Psoas muscle (tissue), 8 donors: ENCODE data around the gene AATK. TPM values are rescaled to one million over a fixed set of nuclear protein-coding genes. Genes with fewer than 3 reads are reported as not detected.

Experiments used
- ATAC-seq, 4 donors: fragments of 200-7000 bp; cut with Tn5 transposase; one replicate each; pipeline ENCODE4 v1.9.1; 2020; ENCODE audit warnings: moderate library complexity in 3 of 4, mild to moderate bottlenecking in 2 of 4
- DNase-seq, 2 donors: peaks; one replicate each; pipeline ENCODE4 v3.0.0-alpha.2; 2020
- H3K27ac ChIP-seq: fragments of 200-600 bp; one replicate; pipeline ENCODE4 v1.8.0; 2022
- H3K27me3 ChIP-seq, 3 donors: fragments of 200-600 bp in 1 of 3; one replicate each; pipeline versions ENCODE4 v1.6.1 to v1.8.0; 2013 to 2022; ENCODE audit warnings: low read length in 2 of 3, mild to moderate bottlenecking in 2 of 3, moderate library complexity in 1 of 3; ENCODE audit not compliant: insufficient read depth in 3 of 3
- H3K36me3 ChIP-seq, 2 donors: fragments of 200-600 bp in 1 of 2; one replicate each; pipeline versions ENCODE4 v1.6.1 to v1.8.0; 2013 to 2022; ENCODE audit warnings: low read depth in 1 of 2, mild to moderate bottlenecking in 1 of 2, moderate library complexity in 1 of 2; ENCODE audit not compliant: insufficient read depth in 1 of 2
- H3K4me1 ChIP-seq: fragments of 200-600 bp; one replicate; pipeline ENCODE4 v1.8.0; 2022
- H3K4me3 ChIP-seq: fragments of 200-600 bp; one replicate; pipeline ENCODE4 v1.8.0; 2022; ENCODE audit warnings: mild to moderate bottlenecking
- H3K9me3 ChIP-seq: fragments of 200-600 bp; one replicate; pipeline ENCODE4 v1.8.0; 2022
- WGBS, 3 donors: extraction: QIAGEN DNeasy Blood & Tissue Kit; methylation state at CpG; one replicate each; pipeline versions ENCODE4 v1.1.6 to v1.1.7; 2013; 5-methylcytosine and 5-hydroxymethylcytosine counted together
- intact Hi-C, 2 donors: fragments of 100-400 bp; cut with DNase I; formaldehyde crosslinking; loops; one replicate each; pipeline versions ENCODE4 v1.11.0 to v1.14.2; 2022
- polyA plus RNA-seq, 3 donors: library from polyadenylated mRNA; stranded (reverse); fragments of 200-250 nt; gene quantifications; one replicate each; pipeline ENCODE4 v1.2.3, GENCODE V29; 2013
- total RNA-seq, 4 donors: library from RNA; stranded (reverse); fragmentation: NEBNext Ultra II Directional in 2 of 4; extraction: Animal tissue kit (Norgen Biotek cat#: 25700) in 2 of 4; gene quantifications; one replicate each; pipeline versions ENCODE4 v1.2.1 to v1.2.4, GENCODE V29; 2021 to 2023
- TF ChIP-seq, protein P1 (sequence below): fragments of 200-600 bp; IDR thresholded peaks from one replicate; pipeline ENCODE4 v1.8.0; 2022; ENCODE audit warnings: antibody characterized with exemption
- donor health status: healthy with polysubstance abuse.
- donor health status: DM: no; HTN: no; CAD: no; lungs with moderate emphysema.
- donor health status: Bipolar disorder and iron deficiency.
- donor health status: healthy.
- donor health status: DM: yes; HTN: yes; CAD: no.
- donor health status: DM: no; HTN: no; CAD: no.
- donor health status: DM: no; HTN: no; CAD: no.
- donor health status: DM: yes; HTN: yes; CAD: no.

AATK gene
- total and polyA plus RNA-seq, 7 donors: 0.21 to 1.8 (median 1.0) TPM

DNA sequence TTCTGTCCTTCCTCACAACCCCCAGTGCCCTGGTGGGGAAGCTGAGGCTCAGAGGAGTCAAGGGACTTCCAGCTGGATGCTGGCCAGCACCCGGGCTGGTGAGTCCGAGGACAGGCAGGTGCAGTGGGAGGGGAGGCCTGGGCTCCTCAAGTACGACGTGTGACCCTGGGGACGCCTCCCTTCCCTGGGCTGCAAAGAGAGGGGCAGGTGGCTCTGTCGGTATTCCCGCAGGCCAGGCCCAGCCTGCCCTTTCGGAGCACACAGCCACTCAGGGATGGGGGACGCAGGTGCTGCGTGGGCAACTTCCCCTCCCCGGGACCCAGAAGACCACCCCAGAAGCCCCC is 33.9 kb downstream of the AATK start:
- Histone ChIP-seq H3K36me3 (no peaks in the 10 kb centered on the region), H3K4me1 (no peaks in the 10 kb centered on the region), H3K27ac (no peak overlapping the region), H3K4me3 (no peak overlapping the region), H3K27me3 (no peaks in the 10 kb centered on the region), H3K9me3 (no peaks in the 10 kb centered on the region)
- ATAC-seq (no peak), DNase-seq (no peak)
- TF ChIP-seq, protein P1, sequence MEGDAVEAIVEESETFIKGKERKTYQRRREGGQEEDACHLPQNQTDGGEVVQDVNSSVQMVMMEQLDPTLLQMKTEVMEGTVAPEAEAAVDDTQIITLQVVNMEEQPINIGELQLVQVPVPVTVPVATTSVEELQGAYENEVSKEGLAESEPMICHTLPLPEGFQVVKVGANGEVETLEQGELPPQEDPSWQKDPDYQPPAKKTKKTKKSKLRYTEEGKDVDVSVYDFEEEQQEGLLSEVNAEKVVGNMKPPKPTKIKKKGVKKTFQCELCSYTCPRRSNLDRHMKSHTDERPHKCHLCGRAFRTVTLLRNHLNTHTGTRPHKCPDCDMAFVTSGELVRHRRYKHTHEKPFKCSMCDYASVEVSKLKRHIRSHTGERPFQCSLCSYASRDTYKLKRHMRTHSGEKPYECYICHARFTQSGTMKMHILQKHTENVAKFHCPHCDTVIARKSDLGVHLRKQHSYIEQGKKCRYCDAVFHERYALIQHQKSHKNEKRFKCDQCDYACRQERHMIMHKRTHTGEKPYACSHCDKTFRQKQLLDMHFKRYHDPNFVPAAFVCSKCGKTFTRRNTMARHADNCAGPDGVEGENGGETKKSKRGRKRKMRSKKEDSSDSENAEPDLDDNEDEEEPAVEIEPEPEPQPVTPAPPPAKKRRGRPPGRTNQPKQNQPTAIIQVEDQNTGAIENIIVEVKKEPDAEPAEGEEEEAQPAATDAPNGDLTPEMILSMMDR: no peak
- WGBS, 3 donors: 67 to 81% (median 68%) methylated on average over 9 to 11 of the region's 11 CpGs
- intact Hi-C loops: no loop called here

- no peak overlapping the region for H3K27ac ChIP-seq
- no peaks in the 10 kb centered on the region for H3K27me3 ChIP-seq
- DNase-seq (no peak), ATAC-seq (no peak)
- TF ChIP-seq, protein P1: no peak
- H3K36me3 ChIP-seq: no peaks in the 10 kb centered on the region
- 92 to 94% (median 94%) methylated on average over 14 of the region's 14 CpGs for WGBS, 3 donors
- H3K4me3 ChIP-seq: no peak overlapping the region
- intact Hi-C loops: no loop called here
- no peaks in the 10 kb centered on the region for H3K9me3 ChIP-seq
- H3K4me1 ChIP-seq: no peaks in the 10 kb centered on the region
Measured at GRCh38 chr17:81131486-81132196, 34.4 kb downstream of the AATK start.

- ATAC-seq (no peak), DNase-seq (no peak)
- intact Hi-C loops: no loop called here
- H3K4me1 ChIP-seq: no peaks in the 10 kb centered on the region
- no peak overlapping the region for H3K4me3 ChIP-seq
- H3K9me3 ChIP-seq: no peaks in the 10 kb centered on the region
- no peaks in the 10 kb centered on the region for H3K36me3 ChIP-seq
- WGBS, 3 donors: 90 to 95% (median 92%) methylated on average over 32 to 41 of the region's 41 CpGs
- no peak overlapping the region for H3K27ac ChIP-seq
- no peaks in the 10 kb centered on the region for H3K27me3 ChIP-seq
- TF ChIP-seq, protein P1: no peak
Measured at GRCh38 chr17:81130385-81131361, 35.3 kb downstream of the AATK start.

DNA sequence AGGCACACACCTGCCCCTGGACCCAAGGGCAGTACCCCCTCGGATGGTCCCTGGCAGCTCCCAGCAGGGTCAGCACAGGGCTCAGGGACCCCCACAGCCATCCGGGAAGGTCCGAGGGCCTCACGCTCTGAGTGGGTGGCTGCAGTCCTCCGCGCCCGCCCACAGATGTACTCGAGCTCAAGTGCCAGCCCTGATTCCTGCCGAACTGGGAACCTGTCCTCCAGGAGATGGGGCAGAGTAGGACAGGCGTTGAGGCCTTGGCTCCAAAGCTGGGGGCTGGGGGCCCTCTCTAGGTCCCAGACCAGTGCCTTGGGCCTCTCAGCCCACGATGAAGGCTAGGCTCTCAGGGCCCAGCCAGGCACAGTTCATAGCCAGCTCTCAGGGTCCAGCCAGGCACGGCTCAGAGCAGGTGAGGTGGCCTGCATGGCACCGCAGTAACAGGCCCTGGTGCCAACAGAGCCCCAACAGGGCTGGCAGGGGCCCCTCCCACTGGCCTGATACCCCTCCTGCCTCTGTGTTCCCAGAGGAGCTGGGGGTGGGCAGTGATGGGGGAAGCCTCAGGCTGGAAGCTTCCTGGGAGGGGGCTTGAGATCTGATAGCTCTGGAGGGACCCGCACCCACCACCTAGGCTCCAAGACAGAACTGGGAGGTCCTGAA is 36.2 kb downstream of the AATK start:
- TF ChIP-seq, protein P1: no peak
- H3K27me3 ChIP-seq: no peaks in the 10 kb centered on the region
- DNase-seq (no peak), ATAC-seq (no peak)
- intact Hi-C loops: no loop called here
- H3K27ac ChIP-seq: no peak overlapping the region
- no peaks in the 10 kb centered on the region for H3K36me3 ChIP-seq
- H3K4me1 ChIP-seq: no peaks in the 10 kb centered on the region
- no peak overlapping the region for H3K4me3 ChIP-seq
- WGBS, 3 donors: 84 to 87% (median 85%) methylated on average over 12 to 14 of the region's 14 CpGs
- H3K9me3 ChIP-seq: no peaks in the 10 kb centered on the region
